Measurements from ENCODE around the gene LSMEM2.
A peak's percentile ranks its signal among the peaks of the same experiment; 100 is the strongest.

LSMEM2 gene

GRCh38 chr3:50314816-50315215, 35.9 kb downstream of the LSMEM2 start:
- in situ Hi-C loops (cut with HindIII; ENCODE audit: low pct_ligation_motif_present, low pct_unique_long_range_greater_than_20kb, low sequenced_read_pairs): no loop called here
- DNase-seq: no peak

- in situ Hi-C loops (cut with HindIII; ENCODE audit: low pct_ligation_motif_present, low pct_unique_long_range_greater_than_20kb, low sequenced_read_pairs): no loop called here
- DNase-seq: peak; percentile 88
Measured at GRCh38 chr3:50316657-50317242, 37.9 kb downstream of the LSMEM2 start.

- no peak for DNase-seq
- in situ Hi-C loops (cut with HindIII; ENCODE audit: low pct_ligation_motif_present, low pct_unique_long_range_greater_than_20kb, low sequenced_read_pairs): no loop called here
Measured at GRCh38 chr3:50317300-50317699, 38.4 kb downstream of the LSMEM2 start.

GRCh38 chr3:50318163-50318562, 39.3 kb downstream of the LSMEM2 start:
- DNase-seq: no peak
- in situ Hi-C loops (cut with HindIII; ENCODE audit: low pct_ligation_motif_present, low pct_unique_long_range_greater_than_20kb, low sequenced_read_pairs): no loop called here

GRCh38 chr3:50318615-50319014, 39.7 kb downstream of the LSMEM2 start:
- no peak for DNase-seq
- in situ Hi-C loops (cut with HindIII; ENCODE audit: low pct_ligation_motif_present, low pct_unique_long_range_greater_than_20kb, low sequenced_read_pairs): no loop called here

- in situ Hi-C loops (cut with HindIII; ENCODE audit: low pct_ligation_motif_present, low pct_unique_long_range_greater_than_20kb, low sequenced_read_pairs): no loop called here
- DNase-seq: no peak
Measured at GRCh38 chr3:50319181-50319893, 40.5 kb downstream of the LSMEM2 start.

GRCh38 chr3:50319894-50320625, 41.2 kb downstream of the LSMEM2 start:
- no peak for DNase-seq
- in situ Hi-C loops (cut with HindIII; ENCODE audit: low pct_ligation_motif_present, low pct_unique_long_range_greater_than_20kb, low sequenced_read_pairs): no loop called here

GRCh38 chr3:50320853-50321335, 42.0 kb downstream of the LSMEM2 start:
- peak; percentile 70 for DNase-seq
- in situ Hi-C loops (cut with HindIII; ENCODE audit: low pct_ligation_motif_present, low pct_unique_long_range_greater_than_20kb, low sequenced_read_pairs): no loop called here

- in situ Hi-C loops (cut with HindIII; ENCODE audit: low pct_ligation_motif_present, low pct_unique_long_range_greater_than_20kb, low sequenced_read_pairs): no loop called here
Measured at GRCh38 chr3:50321336-50322114, 42.6 kb downstream of the LSMEM2 start.

GRCh38 chr3:50322115-50322385, 43.2 kb downstream of the LSMEM2 start:
- in situ Hi-C loops (cut with HindIII; ENCODE audit: low pct_ligation_motif_present, low pct_unique_long_range_greater_than_20kb, low sequenced_read_pairs): no loop called here
- DNase-seq: no peak

More at GRCh38 chr3:50321336-50322114, 42.6 kb downstream of the LSMEM2 start:
- peak; percentile 87 for DNase-seq

- DNase-seq: no peak
- in situ Hi-C loops (cut with HindIII; ENCODE audit: low pct_ligation_motif_present, low pct_unique_long_range_greater_than_20kb, low sequenced_read_pairs): no loop called here
Measured at GRCh38 chr3:50322386-50323091, 43.7 kb downstream of the LSMEM2 start, which contains the start of gene HYAL2. HYAL2 (minus strand) TSS chr3:50322745; CDS start chr3:50320489, 2,256 bp downstream.

GRCh38 chr3:50323092-50323600, 44.3 kb downstream of the LSMEM2 start:
- in situ Hi-C loops (cut with HindIII; ENCODE audit: low pct_ligation_motif_present, low pct_unique_long_range_greater_than_20kb, low sequenced_read_pairs): no loop called here
- no peak for DNase-seq

GRCh38 chr3:50323614-50324199, 44.8 kb downstream of the LSMEM2 start:
- in situ Hi-C loops (cut with HindIII; ENCODE audit: low pct_ligation_motif_present, low pct_unique_long_range_greater_than_20kb, low sequenced_read_pairs): no loop called here
- no peak for DNase-seq

GRCh38 chr3:50324351-50325112, 45.6 kb downstream of the LSMEM2 start:
- in situ Hi-C loops (cut with HindIII; ENCODE audit: low pct_ligation_motif_present, low pct_unique_long_range_greater_than_20kb, low sequenced_read_pairs): no loop called here
- peak; percentile 72 for DNase-seq

- DNase-seq: no peak
- in situ Hi-C loops (cut with HindIII; ENCODE audit: low pct_ligation_motif_present, low pct_unique_long_range_greater_than_20kb, low sequenced_read_pairs): no loop called here
Measured at GRCh38 chr3:50325113-50325480, 46.2 kb downstream of the LSMEM2 start.

GRCh38 chr3:50325497-50326181, 46.8 kb downstream of the LSMEM2 start:
- DNase-seq: no peak
- in situ Hi-C loops (cut with HindIII; ENCODE audit: low pct_ligation_motif_present, low pct_unique_long_range_greater_than_20kb, low sequenced_read_pairs): no loop called here

GRCh38 chr3:50326182-50326541, 47.3 kb downstream of the LSMEM2 start:
- in situ Hi-C loops (cut with HindIII; ENCODE audit: low pct_ligation_motif_present, low pct_unique_long_range_greater_than_20kb, low sequenced_read_pairs): no loop called here
- no peak for DNase-seq

All from ACHN (cell line).